DMS 273 treated with DMSO at 0.1 percent for 48 hours (cell line): Measurements from ENCODE around the gene GLDN.

Source experiments
- DNase-seq: peaks from one replicate; lab custom pipeline; 2025; lab: John Stamatoyannopoulos, UW

GLDN gene

GRCh38 chr15:51341366-51342226 is at the start of gene GLDN:
Gene GLDN, plus strand, starts transcription at chr15:51341655. Its CDS starts 30 bp downstream, at chr15:51341685.
- no peak for DNase-seq

GRCh38 chr15:51298620-51299019 is 42.8 kb upstream of the GLDN start:
- no peak for DNase-seq

GRCh38 chr15:51299187-51300015 is 42.1 kb upstream of the GLDN start:
- no peak for DNase-seq

- no peak for DNase-seq
These were observed 39.0 kb upstream of the GLDN start for GRCh38 chr15:51302480-51302879.

- no peak for DNase-seq
These were observed 37.9 kb upstream of the GLDN start for GRCh38 chr15:51303462-51303980.

GRCh38 chr15:51307325-51307724 is 34.1 kb upstream of the GLDN start:
- DNase-seq: no peak

- DNase-seq: no peak
These were observed 33.6 kb upstream of the GLDN start for GRCh38 chr15:51307811-51308210.

- DNase-seq: no peak
These were observed 31.4 kb upstream of the GLDN start for GRCh38 chr15:51310064-51310463.

GRCh38 chr15:51311510-51311909 is 29.9 kb upstream of the GLDN start:
- DNase-seq: no peak

- no peak for DNase-seq
These were observed 29.0 kb upstream of the GLDN start for GRCh38 chr15:51312166-51313073.

GRCh38 chr15:51313074-51313393 is 28.4 kb upstream of the GLDN start:
- no peak for DNase-seq

- DNase-seq: no peak
These were observed 27.7 kb upstream of the GLDN start for GRCh38 chr15:51313644-51314280.

GRCh38 chr15:51314391-51315337 is 26.8 kb upstream of the GLDN start:
- no peak for DNase-seq

GRCh38 chr15:51315726-51316125 is 25.7 kb upstream of the GLDN start:
- DNase-seq: no peak

- no peak for DNase-seq
These were observed 24.8 kb upstream of the GLDN start for GRCh38 chr15:51316636-51317035.

GRCh38 chr15:51318382-51319150 is 22.9 kb upstream of the GLDN start:
- DNase-seq: no peak

- DNase-seq: no peak
These were observed 21.9 kb upstream of the GLDN start for GRCh38 chr15:51319539-51319938.

GRCh38 chr15:51320843-51321242 is 20.6 kb upstream of the GLDN start:
- no peak for DNase-seq

GRCh38 chr15:51321316-51321715 is 20.1 kb upstream of the GLDN start:
- DNase-seq: no peak
